Vagina (tissue), 2 donors: ENCODE measurements around the gene TMC1.

Experiments
- POLR2A ChIP-seq, 2 donors: fragments of 450-650 bp; IDR thresholded peaks; one replicate each; pipeline ENCODE4 v1.6.1; 2017; ENCODE audit warnings: antibody characterized with exemption in 2 of 2, mild to moderate bottlenecking in 2 of 2, moderate library complexity in 2 of 2
- POLR2AphosphoS5 ChIP-seq, 2 donors: sonication (generic); formaldehyde crosslinking; IDR thresholded peaks; one replicate each; pipeline ENCODE4 v1.9.0; 2017; ENCODE audit warnings: antibody characterized with exemption in 2 of 2, mild to moderate bottlenecking in 2 of 2, low read depth in 1 of 2; ENCODE audit not compliant: insufficient read depth in 1 of 2
- TF ChIP-seq, protein P1 (sequence below), 3 experiments: fragments of 450-650 bp in 2 of 3; fragments of 200-600 bp in 1 of 3; sonication (generic) in 1 of 3; IDR thresholded peaks; one replicate each; pipeline ENCODE4 v1.5.1; 2017 to 2019; ENCODE audit warnings: antibody characterized with exemption in 3 of 3, mild to moderate bottlenecking in 2 of 3, moderate library complexity in 2 of 3

DNA sequence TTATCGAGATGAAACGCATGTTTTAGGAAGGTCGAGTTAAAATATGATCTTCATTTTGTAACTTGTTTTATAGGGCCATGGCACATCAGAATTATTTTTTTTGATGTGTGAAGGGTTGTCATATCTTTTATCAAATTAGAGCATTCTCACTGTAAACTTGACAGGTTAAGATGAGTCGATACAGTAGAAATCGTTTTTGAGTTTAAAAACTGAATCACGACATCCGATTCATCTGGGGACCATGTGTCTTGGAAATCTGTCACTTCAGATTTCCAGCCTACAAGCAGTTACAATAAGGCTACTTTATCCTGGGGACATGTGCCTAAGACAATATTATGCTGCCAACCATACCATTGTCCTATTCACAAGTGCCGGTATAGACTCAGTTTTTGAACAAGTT, 295.3 kb downstream of the TMC1 start:
- TF ChIP-seq, protein P1, sequence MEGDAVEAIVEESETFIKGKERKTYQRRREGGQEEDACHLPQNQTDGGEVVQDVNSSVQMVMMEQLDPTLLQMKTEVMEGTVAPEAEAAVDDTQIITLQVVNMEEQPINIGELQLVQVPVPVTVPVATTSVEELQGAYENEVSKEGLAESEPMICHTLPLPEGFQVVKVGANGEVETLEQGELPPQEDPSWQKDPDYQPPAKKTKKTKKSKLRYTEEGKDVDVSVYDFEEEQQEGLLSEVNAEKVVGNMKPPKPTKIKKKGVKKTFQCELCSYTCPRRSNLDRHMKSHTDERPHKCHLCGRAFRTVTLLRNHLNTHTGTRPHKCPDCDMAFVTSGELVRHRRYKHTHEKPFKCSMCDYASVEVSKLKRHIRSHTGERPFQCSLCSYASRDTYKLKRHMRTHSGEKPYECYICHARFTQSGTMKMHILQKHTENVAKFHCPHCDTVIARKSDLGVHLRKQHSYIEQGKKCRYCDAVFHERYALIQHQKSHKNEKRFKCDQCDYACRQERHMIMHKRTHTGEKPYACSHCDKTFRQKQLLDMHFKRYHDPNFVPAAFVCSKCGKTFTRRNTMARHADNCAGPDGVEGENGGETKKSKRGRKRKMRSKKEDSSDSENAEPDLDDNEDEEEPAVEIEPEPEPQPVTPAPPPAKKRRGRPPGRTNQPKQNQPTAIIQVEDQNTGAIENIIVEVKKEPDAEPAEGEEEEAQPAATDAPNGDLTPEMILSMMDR (IDR thresholded peaks at IDR 0.05): no peak
- TF ChIP-seq POLR2AphosphoS5 (IDR thresholded peaks at IDR 0.05; ENCODE audit: insufficient read depth in 1 of 2, low read depth in 1 of 2) (no peak), POLR2A (IDR thresholded peaks at IDR 0.05) (no peak)
